ENCODE results near the gene ISCU. TPM values are rescaled to one million over a fixed set of nuclear protein-coding genes. Genes with fewer than 3 reads are reported as not detected.

ISCU gene
- total RNA-seq, 4 donors from 2014 or later, result 232 to 337 (median 249) TPM

- DNase-seq (peak; percentile 26 to 45), ATAC-seq (peak; percentile 18 to 49)
- in situ Hi-C loops (cut with MboI; ENCODE audit: low sequenced_read_pairs in 4 of 4), result no loop called here
- H3K4me3 ChIP-seq, result no peak overlapping the region
- intact Hi-C loops (cut with DNase I; ENCODE audit: low total_unique reads), result no loop called here
- H3K9me3 ChIP-seq, result no peaks in the 10 kb centered on the region
- no peak for TF ChIP-seq POLR2A (IDR thresholded peaks at IDR 0.05)
- no peak for TF ChIP-seq CTCF (IDR thresholded peaks at IDR 0.05 in 4 of 5, conservative IDR thresholded peaks at IDR 0.05 in 1 of 5)
- no peaks in the 10 kb centered on the region for H3K36me3 ChIP-seq
- no peaks in the 10 kb centered on the region for H3K4me1 ChIP-seq
- no peak overlapping the region for H3K27ac ChIP-seq
- no peaks in the 10 kb centered on the region for H3K27me3 ChIP-seq
These were observed 47.3 kb downstream of the ISCU start for GRCh38 chr12:108609537-108610335.

GRCh38 chr12:108610336-108610815 is 48.0 kb downstream of the ISCU start:
- Histone ChIP-seq H3K27me3 (no peaks in the 10 kb centered on the region), H3K9me3 (no peaks in the 10 kb centered on the region), H3K36me3 (no peaks in the 10 kb centered on the region), H3K4me1 (no peaks in the 10 kb centered on the region), H3K4me3 (no peak overlapping the region), H3K27ac (no peak overlapping the region)
- intact Hi-C loops (cut with DNase I; ENCODE audit: low total_unique reads) (no loop called here), in situ Hi-C loops (cut with MboI; ENCODE audit: low sequenced_read_pairs in 4 of 4) (no loop called here)
- ATAC-seq, result no peak
- no peak for DNase-seq
- TF ChIP-seq CTCF (IDR thresholded peaks at IDR 0.05 in 4 of 5, conservative IDR thresholded peaks at IDR 0.05 in 1 of 5), result no peak
- TF ChIP-seq POLR2A (IDR thresholded peaks at IDR 0.05), result no peak

GRCh38 chr12:108610856-108611605 is 48.6 kb downstream of the ISCU start:
- no peak overlapping the region for H3K4me3 ChIP-seq
- DNase-seq (no peak), ATAC-seq (no peak)
- H3K27ac ChIP-seq, result no peak overlapping the region
- H3K36me3 ChIP-seq, result no peaks in the 10 kb centered on the region
- TF ChIP-seq CTCF (IDR thresholded peaks at IDR 0.05 in 4 of 5, conservative IDR thresholded peaks at IDR 0.05 in 1 of 5), result no peak
- no peak for TF ChIP-seq POLR2A (IDR thresholded peaks at IDR 0.05)
- no peaks in the 10 kb centered on the region for H3K27me3 ChIP-seq
- in situ Hi-C loops (cut with MboI; ENCODE audit: low sequenced_read_pairs in 4 of 4) (no loop called here), intact Hi-C loops (cut with DNase I; ENCODE audit: low total_unique reads) (no loop called here)
- H3K9me3 ChIP-seq, result no peaks in the 10 kb centered on the region
- H3K4me1 ChIP-seq, result no peaks in the 10 kb centered on the region

- no peak for DNase-seq
- TF ChIP-seq POLR2A (IDR thresholded peaks at IDR 0.05), result no peak
- peak in 2 of 5 experiments; percentile 16 to 20 for TF ChIP-seq CTCF (IDR thresholded peaks at IDR 0.05 in 4 of 5, conservative IDR thresholded peaks at IDR 0.05 in 1 of 5)
- Histone ChIP-seq H3K27ac (no peak overlapping the region), H3K4me3 (no peak overlapping the region), H3K27me3 (no peaks in the 10 kb centered on the region), H3K9me3 (no peaks in the 10 kb centered on the region), H3K36me3 (no peaks in the 10 kb centered on the region), H3K4me1 (no peaks in the 10 kb centered on the region)
- no peak for ATAC-seq
- intact Hi-C loops (cut with DNase I; ENCODE audit: low total_unique reads) (no loop called here), in situ Hi-C loops (cut with MboI; ENCODE audit: low sequenced_read_pairs in 4 of 4) (no loop called here)
These were observed 49.6 kb downstream of the ISCU start for GRCh38 chr12:108611884-108612415.

Data from gastrocnemius medialis (tissue), 4 donors.